ENCODE data around the gene TCEA2. TPM values are rescaled to one million over a fixed set of nuclear protein-coding genes. Genes with fewer than 3 reads are reported as not detected.

The TCEA2 gene
- total and polyA plus RNA-seq, 9 of the 15 experiments (the other 6 are each of a cell fraction or from before 2014, with no cell fraction given), result 1.4 to 28.7 (median 5.4) TPM

DNA sequence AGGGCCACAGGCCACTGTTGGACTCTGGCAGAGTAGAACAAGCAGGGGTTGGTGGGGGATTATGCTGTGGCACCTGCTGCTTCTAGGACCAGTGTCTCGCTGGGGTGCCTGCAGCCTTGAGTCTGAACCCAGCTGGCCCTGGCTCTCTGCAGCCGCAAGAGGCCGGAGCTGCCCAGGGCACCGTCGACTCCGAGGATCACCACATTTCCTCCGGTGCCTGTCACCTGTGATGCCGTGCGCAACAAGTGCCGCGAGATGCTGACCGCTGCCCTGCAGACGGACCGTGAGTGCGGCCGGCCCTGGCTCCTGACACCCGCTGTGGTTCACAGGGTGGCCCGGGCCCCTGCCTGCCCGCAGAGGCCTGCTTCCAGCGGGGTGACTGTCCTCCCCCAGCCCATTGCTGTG lies 6.2 kb downstream of the TCEA2 start:
- Histone ChIP-seq H3K9me3 (replicated peaks; ENCODE audit: control insufficient read depth, insufficient read depth, low read depth, low read length) (no peaks in the 10 kb centered on the region), H3K9me1 (ENCODE audit: control insufficient read depth, insufficient read depth, low read length) (peaks cover 3% of the 10 kb centered on the region), H3K9ac (ENCODE audit: insufficient read depth in 1 of 2, low read depth in 2 of 2, low read length in 2 of 2) (peak overlapping the region in 1 of 2 experiments; percentile 14; a peak in 1 of 4 replicates), H3K4me2 (ENCODE audit: insufficient read depth, low read length) (no peak overlapping the region), H3K79me2 (ENCODE audit: control insufficient read depth, insufficient read depth, low read length) (no peaks in the 10 kb centered on the region), H3K36me3 (ENCODE audit: control insufficient read depth, insufficient read depth, low read length) (peaks cover 7% of the 10 kb centered on the region; the same call in 1 of the 3 replicates), H3K27me3 (ENCODE audit: control insufficient read depth in 2 of 2, insufficient read depth in 2 of 2, low read length in 2 of 2) (no peaks in the 10 kb centered on the region), H2AFZ (ENCODE audit: low read depth, low read length) (no peak overlapping the region), H3K4me3 (no peak overlapping the region), H3K4me1 (replicated peaks in 1 of 2; ENCODE audit: control insufficient read depth in 2 of 2, insufficient read depth in 2 of 2, low read length in 2 of 2) (peaks cover 24 to 93% of the 10 kb centered on the region in 2 experiments), H3K27ac (ENCODE audit: extremely low read depth, low read depth, low read length) (no peak overlapping the region), H4K20me1 (replicated peaks; ENCODE audit: control insufficient read depth, insufficient read depth, low read length) (no peaks in the 10 kb centered on the region)
- CTCF ChIA-PET (ENCODE audit: low intra/inter-chr PET ratio), result no interaction called here
- 63% methylated on average over 20 of the region's 20 CpGs for WGBS (ENCODE audit: insufficient coverage, low coverage, missing lambda C conversion rate)
- in situ Hi-C loops (cut with MboI) (no loop called here), intact Hi-C loops (cut with micrococcal nuclease) (no loop called here)
- BruUV-seq (replicated peaks), result no TSS peak
- TF ChIP-seq MED1 (CRISPR knock-in tag; IDR thresholded peaks at IDR 0.05; ENCODE audit: borderline replicate concordance) (no peak), ZBTB33 (CRISPR knock-in tag; IDR thresholded peaks at IDR 0.05) (peak; percentile 58; the same call in 1 of the 2 replicates), RBM22 (IDR thresholded peaks at IDR 0.05; ENCODE audit: low read depth, low read length, poor library complexity, severe bottlenecking) (peak; percentile 16), MEF2A (IDR thresholded peaks at IDR 0.05; ENCODE audit: control insufficient read depth, low read depth, low read length) (no peak)
- TF ChIP-seq, protein P1, sequence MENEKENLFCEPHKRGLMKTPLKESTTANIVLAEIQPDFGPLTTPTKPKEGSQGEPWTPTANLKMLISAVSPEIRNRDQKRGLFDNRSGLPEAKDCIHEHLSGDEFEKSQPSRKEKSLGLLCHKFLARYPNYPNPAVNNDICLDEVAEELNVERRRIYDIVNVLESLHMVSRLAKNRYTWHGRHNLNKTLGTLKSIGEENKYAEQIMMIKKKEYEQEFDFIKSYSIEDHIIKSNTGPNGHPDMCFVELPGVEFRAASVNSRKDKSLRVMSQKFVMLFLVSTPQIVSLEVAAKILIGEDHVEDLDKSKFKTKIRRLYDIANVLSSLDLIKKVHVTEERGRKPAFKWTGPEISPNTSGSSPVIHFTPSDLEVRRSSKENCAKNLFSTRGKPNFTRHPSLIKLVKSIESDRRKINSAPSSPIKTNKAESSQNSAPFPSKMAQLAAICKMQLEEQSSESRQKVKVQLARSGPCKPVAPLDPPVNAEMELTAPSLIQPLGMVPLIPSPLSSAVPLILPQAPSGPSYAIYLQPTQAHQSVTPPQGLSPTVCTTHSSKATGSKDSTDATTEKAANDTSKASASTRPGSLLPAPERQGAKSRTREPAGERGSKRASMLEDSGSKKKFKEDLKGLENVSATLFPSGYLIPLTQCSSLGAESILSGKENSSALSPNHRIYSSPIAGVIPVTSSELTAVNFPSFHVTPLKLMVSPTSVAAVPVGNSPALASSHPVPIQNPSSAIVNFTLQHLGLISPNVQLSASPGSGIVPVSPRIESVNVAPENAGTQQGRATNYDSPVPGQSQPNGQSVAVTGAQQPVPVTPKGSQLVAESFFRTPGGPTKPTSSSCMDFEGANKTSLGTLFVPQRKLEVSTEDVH (IDR thresholded peaks at IDR 0.05; ENCODE audit: low read depth, partially characterized antibody), result no peak
- DNase-seq (ENCODE audit: extremely low read depth in 1 of 4, low spot score in 3 of 4) (no peak), FAIRE-seq (no peak), ATAC-seq (no peak)
- POLR2A ChIA-PET, result interaction anchor here (0.6 kb wide), 1 partner anchor 999 kb away, joined by 3 read pairs; no protein-coding TSS in a partner anchor
